Kasumi-1 (cell line): ENCODE measurements around the gene OR52R1.
"Not testable (repeated sequence)": the region's sequence is repeated elsewhere in the genome, so short reads cannot be mapped to it uniquely, and the experiment has no call there.

ENCODE experiments used
- DNase-seq, 2 experiments: peaks; one replicate each; lab custom pipeline; 2025; lab: John Stamatoyannopoulos, UW

OR52R1 gene

GRCh38 chr11:4804280-4804679, at the start of gene OR52R1:
TSS of gene OR52R1 (minus strand) at chr11:4804380. CDS start at chr11:4804380, 0 bp downstream.
- DNase-seq = no peak

- no peak for DNase-seq
Measured at GRCh38 chr11:4851033-4851432, 46.9 kb upstream of the OR52R1 start.

- no peak for DNase-seq
Measured at GRCh38 chr11:4848908-4849532, 44.8 kb upstream of the OR52R1 start, which contains the start of gene OR51S1. TSS of gene OR51S1 (minus strand) at chr11:4849208. CDS start at chr11:4849208, 0 bp downstream.

DNA sequence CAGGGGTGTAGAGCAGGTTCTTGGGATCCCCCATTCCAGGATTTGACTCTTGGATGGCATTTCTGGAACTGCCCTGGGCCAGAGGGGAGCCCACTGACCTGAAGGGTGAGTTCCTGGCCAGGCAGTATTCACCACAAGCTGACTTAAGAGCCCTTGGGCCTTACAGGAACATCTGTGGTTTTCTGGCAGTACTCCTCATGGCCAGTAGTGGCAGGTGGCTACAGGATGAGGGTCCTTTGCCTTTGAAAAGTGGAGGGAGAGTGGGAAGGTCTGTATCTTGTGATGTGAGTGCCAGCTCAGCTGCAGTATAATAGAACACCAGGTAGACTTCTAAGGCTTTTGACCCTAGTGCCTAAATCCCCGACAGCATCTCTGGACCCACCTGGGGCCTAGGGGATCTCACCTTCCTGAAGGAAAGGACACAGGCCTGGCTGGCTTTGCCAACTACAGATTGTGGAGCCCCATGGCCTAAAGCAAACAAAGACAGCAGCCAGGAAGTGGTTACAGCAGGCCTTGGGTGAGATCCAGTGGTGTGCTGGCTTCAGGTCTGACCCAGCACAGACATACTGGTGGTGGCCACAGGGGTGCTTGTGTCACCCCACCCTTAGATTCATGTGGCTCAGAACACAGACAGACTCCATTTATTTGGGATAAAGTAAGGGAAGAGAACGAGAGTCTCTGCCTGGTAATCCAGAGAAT, 35.8 kb upstream of the OR52R1 start:
- DNase-seq = no peak

DNA sequence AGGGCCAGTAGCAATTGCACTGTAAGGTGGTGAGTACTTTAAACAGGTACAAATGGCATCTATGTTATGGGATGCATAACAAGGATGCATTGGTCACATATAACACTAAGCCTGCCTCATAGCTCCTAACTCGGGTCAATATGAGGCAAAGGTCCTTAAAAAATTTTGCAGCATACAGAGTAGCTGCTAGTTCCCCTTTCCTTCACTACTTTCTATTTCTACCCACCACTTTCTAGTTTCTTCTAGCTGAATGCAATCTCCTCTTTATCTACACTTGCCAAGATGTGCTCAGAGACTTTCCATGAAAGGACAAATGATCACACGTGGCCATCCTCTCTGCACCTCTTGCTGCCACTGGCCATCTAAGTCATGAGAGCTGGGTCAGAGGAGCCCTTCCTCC, 26.7 kb upstream of the OR52R1 start:
- no peak for DNase-seq

DNA sequence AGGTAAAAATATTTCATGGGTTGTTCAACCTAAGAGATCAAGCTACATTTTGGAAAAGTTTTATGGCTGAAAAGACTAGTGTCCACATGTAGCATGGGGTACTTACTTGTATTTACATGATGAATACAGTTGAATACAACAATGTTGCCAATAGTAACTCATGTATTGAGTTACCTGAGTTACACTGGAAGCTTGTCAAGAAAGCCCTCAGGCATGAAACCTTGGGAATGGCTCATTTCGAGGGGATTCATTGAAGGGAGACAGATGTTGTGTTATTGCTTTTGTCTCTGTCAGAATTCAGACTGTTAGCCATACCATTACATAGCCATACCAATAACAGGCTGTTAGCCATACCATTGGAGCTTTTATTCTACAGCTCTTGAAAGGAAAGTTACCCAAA, 26.2 kb upstream of the OR52R1 start:
- DNase-seq = no peak

DNA sequence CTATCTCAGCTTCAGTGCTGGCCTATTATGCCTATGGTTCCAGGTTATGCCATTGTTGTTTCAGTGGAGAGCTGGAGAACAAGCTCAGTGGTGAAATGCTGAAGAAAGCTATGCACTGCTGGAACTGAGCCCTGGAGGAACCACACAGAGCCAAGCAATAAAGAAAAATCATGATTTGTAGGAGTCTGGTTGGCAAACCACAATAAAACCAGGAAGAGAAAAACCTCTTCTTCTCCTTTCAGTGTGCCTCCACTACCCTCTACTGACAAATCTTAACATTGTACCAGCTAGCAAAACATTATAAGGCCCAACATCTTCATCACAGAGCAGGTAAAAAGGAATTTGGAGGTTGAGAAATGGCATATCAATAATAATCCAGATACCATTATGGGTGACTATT, 22.2 kb upstream of the OR52R1 start:
- DNase-seq = no peak

GRCh38 chr11:4825132-4825531, 21.0 kb upstream of the OR52R1 start:
- DNase-seq = no peak

DNA sequence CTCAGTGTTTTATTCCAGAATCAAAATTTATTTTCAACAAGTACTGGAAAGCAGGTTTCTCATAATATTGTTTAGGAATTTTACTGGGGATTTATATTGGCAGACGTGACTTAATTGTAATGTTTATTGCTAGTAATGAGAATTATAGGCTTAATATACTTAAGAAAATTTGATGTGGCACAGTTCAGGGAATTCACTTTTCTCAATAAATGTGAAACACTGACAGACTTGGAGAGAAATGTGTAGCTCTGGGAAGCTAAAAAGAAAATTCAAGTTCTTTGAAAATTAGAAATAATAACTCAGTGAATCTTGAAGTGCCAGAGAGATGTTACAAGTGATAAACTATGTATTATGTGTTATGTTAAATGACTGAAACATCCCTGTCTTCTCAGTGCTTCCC, 16.8 kb upstream of the OR52R1 start, which contains the start of gene OR51F2:
Gene OR51F2 (plus strand): TSS at position 301 of the 400 bp plus-strand sequence. CDS start 101 bp downstream, outside the sequence.
- no peak for DNase-seq

GRCh38 chr11:4809246-4809645, 5.1 kb upstream of the OR52R1 start:
- DNase-seq = no peak

- no peak for DNase-seq
Measured at GRCh38 chr11:4808476-4808875, 4.3 kb upstream of the OR52R1 start.

DNA sequence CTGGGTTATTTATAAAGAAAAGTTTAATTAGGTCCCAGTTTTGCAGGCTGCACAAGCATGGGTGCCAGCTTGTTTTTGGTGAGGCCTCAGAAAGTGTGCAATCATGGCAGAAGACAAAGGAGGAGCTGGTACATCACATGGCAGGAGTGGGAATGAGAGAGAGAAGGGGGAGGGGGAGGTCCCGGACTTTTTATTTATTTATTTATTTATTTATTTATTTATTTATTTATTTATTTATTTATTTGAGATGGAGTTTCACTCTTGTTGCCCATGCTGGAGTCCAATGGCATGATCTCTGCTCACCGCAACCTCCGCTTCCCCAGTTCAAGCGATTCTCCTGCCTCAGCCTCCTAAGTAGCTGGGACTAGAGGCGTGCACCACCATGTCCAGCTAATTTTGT, 2.9 kb downstream of the OR52R1 start:
- not testable (repeated sequence) for DNase-seq

GRCh38 chr11:4798427-4799183, 5.6 kb downstream of the OR52R1 start:
- DNase-seq = no peak

GRCh38 chr11:4797206-4797605, 7.0 kb downstream of the OR52R1 start:
- DNase-seq = no peak

DNA sequence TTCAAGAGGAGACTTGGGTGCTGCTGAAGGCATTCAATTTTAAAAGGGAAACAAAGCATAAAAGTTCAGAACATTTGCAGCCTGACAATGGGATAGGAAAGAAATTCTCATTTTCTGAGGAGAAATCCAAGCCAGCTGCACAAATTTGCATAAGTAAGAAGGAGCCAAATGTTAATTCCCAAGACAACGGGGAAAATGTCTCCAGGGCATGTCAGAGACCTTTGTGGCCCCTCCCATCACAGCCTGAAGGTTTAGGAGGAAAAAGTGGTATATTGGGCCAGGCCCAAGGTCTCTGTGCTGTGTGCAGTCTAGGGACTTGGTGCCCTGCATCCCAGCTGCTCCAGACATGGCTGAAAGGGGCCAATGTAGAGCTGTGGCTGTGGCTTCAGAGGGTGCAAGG, 21.7 kb downstream of the OR52R1 start:
- no peak for DNase-seq

GRCh38 chr11:4769838-4770237, 34.3 kb downstream of the OR52R1 start, which contains the start of gene OR51F1:
TSS of gene OR51F1 (minus strand) at chr11:4769938. CDS start at chr11:4769938, 0 bp downstream.
- DNase-seq = no peak

DNA sequence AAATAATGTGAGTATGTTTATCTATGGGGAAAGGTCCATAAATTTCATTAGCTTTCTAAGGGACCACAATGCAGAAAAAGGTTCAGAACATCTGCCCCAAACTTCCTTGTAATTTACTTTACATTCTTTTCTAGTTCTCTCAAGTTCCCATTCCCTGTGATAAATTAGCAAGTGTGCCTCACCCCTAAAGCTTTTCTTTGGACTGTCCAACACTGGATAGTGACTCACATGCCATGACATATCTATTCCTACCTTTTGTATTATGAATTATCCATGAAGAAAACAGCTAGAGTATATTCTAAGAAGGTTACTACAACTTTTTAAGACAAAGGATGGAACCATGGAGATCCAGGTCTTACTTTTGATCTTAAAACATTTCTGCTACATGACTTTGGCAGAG, 36.1 kb downstream of the OR52R1 start:
- no peak for DNase-seq

DNA sequence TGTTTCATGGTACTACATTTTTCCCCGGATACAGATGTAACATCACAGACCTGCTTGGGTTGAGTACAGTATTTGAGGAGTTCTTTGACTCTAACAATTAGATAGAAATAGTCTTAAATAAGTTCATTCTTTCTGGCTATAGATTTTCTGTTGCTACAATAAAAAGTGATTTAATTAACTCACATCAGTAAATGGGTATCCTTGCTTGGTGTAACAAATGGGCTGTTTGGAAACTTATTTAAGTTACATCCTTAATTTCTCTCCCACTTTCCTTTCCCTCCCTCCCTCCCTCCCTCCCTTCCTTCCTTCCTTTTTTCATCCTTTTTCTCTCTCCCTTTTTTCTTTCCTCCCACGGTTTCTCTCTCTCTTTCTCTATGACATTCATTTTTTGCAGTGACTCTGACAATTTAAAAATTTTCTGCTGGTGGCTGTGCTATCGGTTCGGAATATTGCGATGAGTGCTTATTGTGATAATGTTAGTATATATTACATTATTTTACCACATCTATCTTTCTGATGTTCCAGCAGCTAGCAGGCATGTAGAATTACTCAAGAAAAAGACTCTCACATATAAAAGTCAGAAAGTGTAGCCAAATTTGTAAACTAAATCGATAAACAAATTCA, 37.6 kb downstream of the OR52R1 start:
- DNase-seq = no peak

DNA sequence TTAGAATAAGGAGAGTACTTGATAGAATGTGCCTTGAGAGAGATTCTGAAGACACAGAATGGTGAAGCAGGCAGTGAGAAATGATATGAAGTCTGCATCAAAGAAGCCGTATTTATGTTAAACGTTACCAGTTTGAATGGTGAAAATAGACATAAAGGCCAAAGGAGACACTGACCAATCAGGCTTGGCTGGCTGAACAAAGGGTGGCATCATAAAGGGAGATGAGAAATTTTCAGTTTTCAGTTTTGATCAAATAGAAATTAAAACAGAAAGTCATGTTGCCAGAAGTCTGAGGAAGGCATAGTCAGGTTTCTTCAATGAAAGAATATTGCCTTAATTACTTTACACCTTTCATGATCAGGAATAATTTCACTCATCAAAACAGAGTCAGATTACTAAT, 41.1 kb downstream of the OR52R1 start:
- DNase-seq = no peak
